Stimulated activated CD4-positive, alpha-beta T cell treated with anti-CD3 and anti-CD28 coated beads, Interleukin-1b, Interleukin-23, amount 100 ng/mL, for 4 hours (primary cell): ENCODE data around the gene CKMT1B.
"Not testable (repeated sequence)": the region's sequence is repeated elsewhere in the genome, so short reads cannot be mapped to it uniquely, and the experiment has no call there.

Experiments
- DNase-seq, 2 donors: peaks; one replicate each; pipeline ENCODE4 v3.0.0-alpha.2; 2020; ENCODE audit warnings: low read depth in 2 of 2

Gene CKMT1B

GRCh38 chr15:43638464-43639204, 44.8 kb downstream of the CKMT1B start:
- DNase-seq: not testable (repeated sequence)
